ENCODE measurements around the gene ATOH8. TPM values are rescaled to one million over a fixed set of nuclear protein-coding genes. Genes with fewer than 3 reads are reported as not detected.

Gene ATOH8
- total and polyA plus RNA-seq, 2 donors (not counting 1 experiment from before 2014, with no cell fraction given): not detected

DNA sequence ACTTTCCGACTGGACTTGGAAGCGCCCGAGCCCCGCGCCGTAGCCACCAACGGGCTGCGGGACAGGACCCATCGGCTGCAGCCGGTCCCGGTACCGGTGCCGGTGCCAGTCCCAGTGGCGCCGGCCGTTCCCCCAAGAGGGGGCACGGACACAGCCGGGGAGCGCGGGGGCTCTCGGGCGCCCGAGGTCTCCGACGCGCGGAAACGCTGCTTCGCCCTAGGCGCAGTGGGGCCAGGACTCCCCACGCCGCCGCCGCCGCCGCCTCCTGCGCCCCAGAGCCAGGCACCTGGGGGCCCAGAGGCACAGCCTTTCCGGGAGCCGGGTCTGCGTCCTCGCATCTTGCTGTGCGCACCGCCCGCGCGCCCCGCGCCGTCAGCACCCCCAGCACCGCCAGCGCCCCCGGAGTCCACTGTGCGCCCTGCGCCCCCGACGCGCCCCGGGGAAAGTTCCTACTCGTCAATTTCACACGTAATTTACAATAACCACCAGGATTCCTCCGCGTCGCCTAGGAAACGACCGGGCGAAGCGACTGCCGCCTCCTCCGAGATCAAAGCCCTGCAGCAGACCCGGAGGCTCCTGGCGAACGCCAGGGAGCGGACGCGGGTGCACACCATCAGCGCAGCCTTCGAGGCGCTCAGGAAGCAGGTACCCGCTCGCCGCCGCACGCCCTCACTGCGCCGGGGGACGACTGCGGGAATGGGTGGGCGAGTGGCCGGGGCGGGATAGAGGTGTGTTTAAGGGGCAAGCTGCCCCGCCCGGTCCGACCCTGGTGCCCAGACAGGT is 713 bp downstream of the ATOH8 start:
- 1% methylated on average over 93 of the region's 93 CpGs for WGBS (ENCODE audit: insufficient coverage)
- ATAC-seq (ENCODE audit: low read depth) (peak; percentile 21), DNase-seq (peak; percentile 72)
- peak overlapping the region in 4 of 5 experiments; percentile 40 to 76 (median 54) for H3K4me3 ChIP-seq (ENCODE audit: control extremely low read depth in 1 of 5, extremely low read depth in 1 of 5, insufficient read depth in 1 of 5, low read depth in 2 of 5, low read length in 4 of 5)
- no peak overlapping the region for H3K27ac Mint-ChIP-seq
- peak overlapping the region; percentile 90 for H3K4me3 Mint-ChIP-seq
- peak overlapping the region; percentile 79 for H2AFZ ChIP-seq (ENCODE audit: insufficient read depth, low read depth, low read length, poor library complexity, severe bottlenecking)
- H3K27me3 ChIP-seq (replicated peaks in 1 of 4; ENCODE audit: control extremely low read depth in 1 of 4, control insufficient read depth in 3 of 4, insufficient read depth in 4 of 4, low read length in 3 of 4): peaks cover 0 to 76% (median 32%) of the 10 kb centered on the region in 4 experiments
- peaks cover 39% of the 10 kb centered on the region for H3K27me3 Mint-ChIP-seq
- H3K36me3 ChIP-seq (replicated peaks in 1 of 2; ENCODE audit: control extremely low read depth in 1 of 2, control insufficient read depth in 1 of 2, extremely low read depth in 1 of 2, insufficient read depth in 2 of 2, low read length in 1 of 2): no peaks in the 10 kb centered on the region
- H3K4me1 Mint-ChIP-seq: peaks cover 30% of the 10 kb centered on the region
- peaks cover 5% of the 10 kb centered on the region for H4K20me1 ChIP-seq (ENCODE audit: control insufficient read depth, insufficient read depth, low read length, poor library complexity, severe bottlenecking)
- TF ChIP-seq, protein P1, sequence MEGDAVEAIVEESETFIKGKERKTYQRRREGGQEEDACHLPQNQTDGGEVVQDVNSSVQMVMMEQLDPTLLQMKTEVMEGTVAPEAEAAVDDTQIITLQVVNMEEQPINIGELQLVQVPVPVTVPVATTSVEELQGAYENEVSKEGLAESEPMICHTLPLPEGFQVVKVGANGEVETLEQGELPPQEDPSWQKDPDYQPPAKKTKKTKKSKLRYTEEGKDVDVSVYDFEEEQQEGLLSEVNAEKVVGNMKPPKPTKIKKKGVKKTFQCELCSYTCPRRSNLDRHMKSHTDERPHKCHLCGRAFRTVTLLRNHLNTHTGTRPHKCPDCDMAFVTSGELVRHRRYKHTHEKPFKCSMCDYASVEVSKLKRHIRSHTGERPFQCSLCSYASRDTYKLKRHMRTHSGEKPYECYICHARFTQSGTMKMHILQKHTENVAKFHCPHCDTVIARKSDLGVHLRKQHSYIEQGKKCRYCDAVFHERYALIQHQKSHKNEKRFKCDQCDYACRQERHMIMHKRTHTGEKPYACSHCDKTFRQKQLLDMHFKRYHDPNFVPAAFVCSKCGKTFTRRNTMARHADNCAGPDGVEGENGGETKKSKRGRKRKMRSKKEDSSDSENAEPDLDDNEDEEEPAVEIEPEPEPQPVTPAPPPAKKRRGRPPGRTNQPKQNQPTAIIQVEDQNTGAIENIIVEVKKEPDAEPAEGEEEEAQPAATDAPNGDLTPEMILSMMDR (IDR thresholded peaks at IDR 0.05): peak; percentile 27
- TF ChIP-seq EZH2 (IDR thresholded peaks at IDR 0.05; ENCODE audit: borderline replicate concordance, insufficient read depth, low read depth, low read length, poor library complexity, severe bottlenecking): no peak
- H3K27ac ChIP-seq (ENCODE audit: low read length in 2 of 2): no peak overlapping the region
- H3K79me2 ChIP-seq (ENCODE audit: control insufficient read depth, insufficient read depth, low read length): no peaks in the 10 kb centered on the region
- POLR2A ChIA-PET: no interaction called here
- peak overlapping the region; percentile 69 for H3K9ac ChIP-seq (ENCODE audit: low read length)
- peaks cover 0 to 25% (median 0%) of the 10 kb centered on the region in 3 donors for H3K9me3 ChIP-seq (ENCODE audit: control extremely low read depth in 1 of 3, control insufficient read depth in 2 of 3, insufficient read depth in 1 of 3, low read length in 2 of 3)
- H3K4me1 ChIP-seq (ENCODE audit: control insufficient read depth in 2 of 2, insufficient read depth in 2 of 2, low read length in 2 of 2): peaks cover 29 to 37% of the 10 kb centered on the region in 2 donors
- CTCF ChIA-PET: interaction anchor here (1.3 to 5.5 kb wide), 2 partner anchors 26 to 59 kb away, joined by 4 to 39 read pairs; no protein-coding TSS in a partner anchor
- intact Hi-C loops (cut with micrococcal nuclease): no loop called here
- peak overlapping the region; percentile 100 for H3K4me2 ChIP-seq (replicated peaks; ENCODE audit: low read depth, low read length, poor library complexity, severe bottlenecking)
- no peaks in the 10 kb centered on the region for H3K9me3 Mint-ChIP-seq (ENCODE audit: insufficient read depth)
